Tibial artery (tissue), 4 donors: ENCODE results near the gene KCNJ1.
A peak's percentile ranks its signal among the peaks of the same experiment; 100 is the strongest.

ENCODE experiments used
- DNase-seq, 2 donors: peaks; one replicate each; pipeline ENCODE4 v3.0.0-alpha.2; 2019
- H3K27ac ChIP-seq, 2 donors: fragments of 200-600 bp; sonication (generic) in 1 of 2; 1 replicate in 1 of 2; 2 replicates in 1 of 2; pipeline ENCODE4 v1.5.1; 2018 to 2019; ENCODE audit warnings: mild to moderate bottlenecking in 1 of 2
- H3K27me3 ChIP-seq, 2 donors: fragments of 200-600 bp; sonication (generic) in 1 of 2; one replicate each; pipeline versions ENCODE4 v1.5.1 to v1.6.0; 2016 to 2019
- H3K36me3 ChIP-seq, 3 donors: fragments of 200-600 bp; sonication (generic) in 2 of 3; one replicate each; pipeline ENCODE4 v1.5.1; 2016 to 2019; ENCODE audit warnings: mild to moderate bottlenecking in 2 of 3
- H3K4me1 ChIP-seq, 4 donors: fragments of 200-600 bp; sonication (generic) in 2 of 4; 1 replicate in 3 of 4; 2 replicates in 1 of 4; pipeline ENCODE4 v1.5.1; 2016 to 2019
- H3K4me3 ChIP-seq, 2 donors: fragments of 200-600 bp; sonication (generic) in 1 of 2; 1 replicate in 1 of 2; 2 replicates in 1 of 2; pipeline ENCODE4 v1.5.1; 2018 to 2019; ENCODE audit warnings: mild to moderate bottlenecking in 2 of 2
- H3K9me3 ChIP-seq, 3 donors: fragments of 200-600 bp; sonication (generic) in 1 of 3; one replicate each; pipeline ENCODE4 v1.5.1; 2016 to 2019
- CTCF ChIP-seq, 2 experiments: fragments of 200-600 bp in 1 of 2; fragments of 450-650 bp in 1 of 2; IDR thresholded peaks; one replicate each; pipeline ENCODE4 v1.5.1; 2017 to 2019; ENCODE audit warnings: antibody characterized with exemption in 2 of 2, mild to moderate bottlenecking in 1 of 2, moderate library complexity in 1 of 2
- intact Hi-C: fragments of 100-400 bp; cut with DNase I; formaldehyde crosslinking; loops from one replicate; pipeline ENCODE4 v1.15.0; 2023; ENCODE audit warnings: low total_unique reads

The KCNJ1 gene

GRCh38 chr11:128894685-128895084 is 27.6 kb upstream of the KCNJ1 start:
- Histone ChIP-seq H3K27me3 (peaks cover 0 to 3% of the 10 kb centered on the region in 2 donors), H3K9me3 (no peaks in the 10 kb centered on the region), H3K4me3 (no peak overlapping the region), H3K36me3 (no peaks in the 10 kb centered on the region), H3K27ac (no peak overlapping the region), H3K4me1 (peaks cover 0 to 49% (median 17%) of the 10 kb centered on the region in 4 donors)
- no peak for TF ChIP-seq CTCF (IDR thresholded peaks at IDR 0.05)
- intact Hi-C loops = no loop called here
- no peak for DNase-seq

- no peak for DNase-seq
- intact Hi-C loops = no loop called here
- no peak overlapping the region for H3K27ac ChIP-seq
- no peaks in the 10 kb centered on the region for H3K9me3 ChIP-seq
- peaks cover 0 to 3% of the 10 kb centered on the region in 2 donors for H3K27me3 ChIP-seq
- no peaks in the 10 kb centered on the region for H3K36me3 ChIP-seq
- no peak overlapping the region for H3K4me3 ChIP-seq
- no peak for TF ChIP-seq CTCF (IDR thresholded peaks at IDR 0.05)
- H3K4me1 ChIP-seq = peaks cover 0 to 49% (median 17%) of the 10 kb centered on the region in 4 donors
Measured at GRCh38 chr11:128894286-128894681, 27.2 kb upstream of the KCNJ1 start.

GRCh38 chr11:128893578-128894285 is 26.6 kb upstream of the KCNJ1 start:
- Histone ChIP-seq H3K4me3 (no peak overlapping the region), H3K4me1 (peaks cover 0 to 49% (median 17%) of the 10 kb centered on the region in 4 donors), H3K27ac (no peak overlapping the region), H3K36me3 (no peaks in the 10 kb centered on the region), H3K27me3 (peaks cover 0 to 3% of the 10 kb centered on the region in 2 donors), H3K9me3 (no peaks in the 10 kb centered on the region)
- no peak for DNase-seq
- no peak for TF ChIP-seq CTCF (IDR thresholded peaks at IDR 0.05)
- intact Hi-C loops = no loop called here

GRCh38 chr11:128892866-128893565 is 25.9 kb upstream of the KCNJ1 start:
- no peak overlapping the region for H3K27ac ChIP-seq
- H3K27me3 ChIP-seq = peaks cover 0 to 3% of the 10 kb centered on the region in 2 donors
- intact Hi-C loops = no loop called here
- H3K4me3 ChIP-seq = no peak overlapping the region
- TF ChIP-seq CTCF (IDR thresholded peaks at IDR 0.05) = no peak
- no peaks in the 10 kb centered on the region for H3K36me3 ChIP-seq
- DNase-seq = no peak
- peaks cover 0 to 42% (median 14%) of the 10 kb centered on the region in 4 donors for H3K4me1 ChIP-seq
- H3K9me3 ChIP-seq = no peaks in the 10 kb centered on the region

GRCh38 chr11:128891913-128892398 is 24.9 kb upstream of the KCNJ1 start:
- no peak for DNase-seq
- peaks cover 0 to 3% of the 10 kb centered on the region in 2 donors for H3K27me3 ChIP-seq
- TF ChIP-seq CTCF (IDR thresholded peaks at IDR 0.05) = no peak
- intact Hi-C loops = no loop called here
- H3K4me3 ChIP-seq = peak overlapping the region in 1 of 2 donors; percentile 61
- no peaks in the 10 kb centered on the region for H3K9me3 ChIP-seq
- no peaks in the 10 kb centered on the region for H3K36me3 ChIP-seq
- H3K4me1 ChIP-seq = peaks cover 0 to 33% (median 11%) of the 10 kb centered on the region in 4 donors
- H3K27ac ChIP-seq = no peak overlapping the region
